GM12878 (cell line): ENCODE data around the gene RAD17. TPM values are rescaled to one million over a fixed set of nuclear protein-coding genes. Genes with fewer than 3 reads are reported as not detected.

Experiments used
- CHD2 ChIP-seq: IDR thresholded peaks from 2 replicates; pipeline ENCODE4 v1.6.1; 2011; ENCODE audit warnings: low read depth, low read length, improper control_type of control experiment, borderline replicate concordance
- CREB1 ChIP-seq: IDR thresholded peaks from 2 replicates; pipeline ENCODE4 v1.6.1; 2012; ENCODE audit warnings: low read depth, mild to moderate bottlenecking, inconsistent platforms
- CREM ChIP-seq: IDR thresholded peaks from 2 replicates; pipeline ENCODE4 v1.6.1; 2014; ENCODE audit warnings: antibody characterized with exemption, low read depth
- IRF4 ChIP-seq: IDR thresholded peaks from 2 replicates; pipeline ENCODE4 v1.6.1; 2011; ENCODE audit warnings: low read depth, low read length
- KDM1A ChIP-seq: fragments of 200-600 bp; sonication (generic); IDR thresholded peaks from 2 replicates; pipeline ENCODE4 v1.6.1; 2016; ENCODE audit warnings: borderline replicate concordance
- MTA2 ChIP-seq: fragments of 450-650 bp; IDR thresholded peaks from 2 replicates; pipeline ENCODE4 v1.6.1; 2016; ENCODE audit warnings: low read depth, mild to moderate bottlenecking, moderate library complexity
- NBN ChIP-seq: fragments of 450-650 bp; IDR thresholded peaks from 2 replicates; pipeline ENCODE4 v1.6.1; 2016
- NFIC ChIP-seq: IDR thresholded peaks from 2 replicates; pipeline ENCODE4 v1.6.1; 2012; ENCODE audit warnings: low read depth, mild to moderate bottlenecking, inconsistent platforms, low read length, moderate library complexity
- NR2C2 ChIP-seq: IDR thresholded peaks from 2 replicates; pipeline ENCODE4 v1.6.1; 2011; ENCODE audit warnings: borderline replicate concordance, low read depth; ENCODE audit not compliant: control insufficient read depth, insufficient read length
- NR2F1 ChIP-seq: fragments of 450-650 bp; conservative IDR thresholded peaks from 2 replicates; pipeline ENCODE4 v1.6.1; 2017; ENCODE audit warnings: mild to moderate bottlenecking
- POU2F2 ChIP-seq: IDR thresholded peaks from 3 replicates; pipeline ENCODE4 v1.6.1; 2011; ENCODE audit warnings: low read depth, mild to moderate bottlenecking, low read length, borderline replicate concordance
- SIN3A ChIP-seq: IDR thresholded peaks from 2 replicates; pipeline ENCODE4 v1.6.1; 2012; ENCODE audit warnings: low read depth, low read length, improper control_type of control experiment
- SIX5 ChIP-seq: IDR thresholded peaks from 2 replicates; pipeline ENCODE4 v1.6.1; 2011; ENCODE audit warnings: mild to moderate bottlenecking, low read depth, low read length, moderate library complexity; ENCODE audit not compliant: severe bottlenecking
- SP1 ChIP-seq: IDR thresholded peaks from one replicate; pipeline ENCODE4 v1.6.1; 2011; ENCODE audit warnings: low read depth, low read length
- SREBF2 ChIP-seq: IDR thresholded peaks from 2 replicates; pipeline ENCODE4 v1.6.1; 2012; ENCODE audit warnings: mild to moderate bottlenecking, low read length
- SUZ12 ChIP-seq: fragments of 200-600 bp; sonication (generic); IDR thresholded peaks from one replicate; pipeline ENCODE4 v1.6.1; 2018; ENCODE audit warnings: antibody characterized with exemption, mild to moderate bottlenecking; ENCODE audit not compliant: unreplicated experiment
- TARDBP ChIP-seq: IDR thresholded peaks from 2 replicates; pipeline ENCODE4 v1.6.1; 2016; ENCODE audit warnings: borderline replicate concordance
- TBL1XR1 ChIP-seq: IDR thresholded peaks from 2 replicates; pipeline ENCODE4 v1.6.1; 2012; ENCODE audit warnings: low read depth, low read length, improper control_type of control experiment
- ZNF207 ChIP-seq: fragments of 450-650 bp; IDR thresholded peaks from 2 replicates; pipeline ENCODE4 v1.6.1; 2014; ENCODE audit warnings: antibody characterized with exemption, mild to moderate bottlenecking, borderline replicate concordance
- ZSCAN29 ChIP-seq: fragments of 450-650 bp; IDR thresholded peaks from 2 replicates; pipeline ENCODE4 v1.6.1; 2017; ENCODE audit warnings: mild to moderate bottlenecking, moderate library complexity
- polyA plus RNA-seq, 11 experiments: library from polyadenylated mRNA; depleted of rRNA in 4 of 11; unstranded in 6 of 11; stranded (reverse) in 5 of 11; fragments of >200 nt; fragmentation: Nextera tagmentation in 4 of 11; fragmentation: Illumina TruSeq in 1 of 11; extraction: Ambion mirVana in 4 of 11; extraction: Trizol in 1 of 11; gene quantifications; 1 replicate in 1 of 11; 2 replicates in 10 of 11; pipeline versions ENCODE4 v1.2.1 to v1.2.3, GENCODE V29; 2011 to 2016; ENCODE audit warnings: inconsistent platforms in 2 of 11, missing spikeins in 2 of 11, low read depth in 1 of 11
- total RNA-seq, 4 experiments: library from RNA; depleted of rRNA in 3 of 4; stranded (reverse); fragments of >200 nt in 3 of 4; fragmentation: Illumina TruSeq in 1 of 4; extraction: Trizol in 1 of 4; gene quantifications; 2 replicates each; pipeline versions ENCODE4 v1.2.1 to v1.2.3, GENCODE V29; 2013 to 2021
- TF ChIP-seq, protein P1 (sequence below): IDR thresholded peaks from 2 replicates; pipeline ENCODE4 v1.6.1; 2012; ENCODE audit warnings: low read depth, low read length, improper control_type of control experiment
- TF ChIP-seq, protein P2 (sequence below): fragments of 150-350 bp; IDR thresholded peaks from 2 replicates; pipeline ENCODE4 v1.6.1; 2016; ENCODE audit warnings: low read depth, low read length
- TF ChIP-seq, protein P3 (sequence below): fragments of 450-650 bp; IDR thresholded peaks from 2 replicates; pipeline ENCODE4 v1.6.1; 2017; ENCODE audit warnings: borderline replicate concordance

Gene RAD17
- total and polyA plus RNA-seq, 10 of the 15 experiments (the other 5 are each of a cell fraction or from before 2014, with no cell fraction given), result 23.9 to 55.4 (median 44.5) TPM

DNA sequence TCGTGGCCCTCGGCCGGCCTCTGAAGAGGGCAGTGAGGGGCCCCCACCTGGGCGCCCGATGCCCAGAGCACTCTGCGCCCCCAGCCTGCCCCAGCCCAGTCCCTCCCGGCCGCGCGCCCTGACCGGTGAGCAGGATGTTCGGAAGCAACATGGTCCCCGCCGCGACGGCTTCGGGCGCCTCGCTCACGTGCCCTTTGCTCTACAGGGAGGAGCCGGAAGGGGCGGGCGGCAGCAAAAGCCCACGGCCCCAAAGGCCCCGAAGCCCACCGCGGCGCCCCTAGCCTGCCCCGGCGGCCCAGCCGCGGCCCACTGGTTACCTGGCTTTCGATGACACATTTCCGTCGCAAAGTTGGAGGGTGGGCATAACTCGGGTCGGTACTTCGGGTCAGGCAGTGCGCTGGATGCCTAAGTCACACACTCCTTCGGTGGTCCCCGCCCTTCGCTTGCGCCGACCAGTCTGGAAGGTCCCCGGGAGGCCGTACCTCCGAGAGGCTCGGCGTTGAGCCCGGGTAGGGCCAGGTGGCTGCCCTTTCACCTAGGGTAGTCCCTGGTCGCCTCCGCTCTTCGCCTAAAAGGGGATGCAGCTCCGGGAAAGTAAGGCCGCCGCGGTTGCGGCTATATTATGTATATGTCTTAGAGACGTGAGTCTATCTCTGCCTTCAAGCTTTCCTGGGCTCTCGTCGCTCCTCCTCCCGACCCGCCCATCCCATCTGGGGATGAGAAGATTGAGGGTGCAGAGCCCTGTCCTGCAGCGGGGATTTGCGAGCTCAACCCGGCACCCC, at the start of gene RAD17, which contains the start of the genes AK6 and TAF9 (continued):
- no peak for TF ChIP-seq IRF4
- TF ChIP-seq CREB1, result peak; percentile 84
- no peak; the same call in 1 of the 2 replicates for TF ChIP-seq NFIC
- TF ChIP-seq SIX5, result peak; percentile 42
- peak; percentile 87; the same call in 2 of the 3 replicates for TF ChIP-seq POU2F2
- peak; percentile 88 for TF ChIP-seq NR2F1
- TF ChIP-seq CHD2, result peak; percentile 66; the same call in 1 of the 2 replicates
- no peak for TF ChIP-seq ZSCAN29
- TF ChIP-seq SUZ12, result no peak
- peak; percentile 99 for TF ChIP-seq ZNF207
- peak; percentile 39; the same call in 1 of the 2 replicates for TF ChIP-seq TBL1XR1
- no peak; the same call in 1 of the 2 replicates for TF ChIP-seq SIN3A
- TF ChIP-seq, protein P1, sequence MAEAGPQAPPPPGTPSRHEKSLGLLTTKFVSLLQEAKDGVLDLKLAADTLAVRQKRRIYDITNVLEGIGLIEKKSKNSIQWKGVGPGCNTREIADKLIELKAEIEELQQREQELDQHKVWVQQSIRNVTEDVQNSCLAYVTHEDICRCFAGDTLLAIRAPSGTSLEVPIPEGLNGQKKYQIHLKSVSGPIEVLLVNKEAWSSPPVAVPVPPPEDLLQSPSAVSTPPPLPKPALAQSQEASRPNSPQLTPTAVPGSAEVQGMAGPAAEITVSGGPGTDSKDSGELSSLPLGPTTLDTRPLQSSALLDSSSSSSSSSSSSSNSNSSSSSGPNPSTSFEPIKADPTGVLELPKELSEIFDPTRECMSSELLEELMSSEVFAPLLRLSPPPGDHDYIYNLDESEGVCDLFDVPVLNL, result 0 out of 2 replicates have a peak, but pooled peaks have one; percentile 11
- TF ChIP-seq NBN, result peak; percentile 61
- peak; percentile 68 for TF ChIP-seq SP1
- no peak for TF ChIP-seq KDM1A
- TF ChIP-seq, protein P2, sequence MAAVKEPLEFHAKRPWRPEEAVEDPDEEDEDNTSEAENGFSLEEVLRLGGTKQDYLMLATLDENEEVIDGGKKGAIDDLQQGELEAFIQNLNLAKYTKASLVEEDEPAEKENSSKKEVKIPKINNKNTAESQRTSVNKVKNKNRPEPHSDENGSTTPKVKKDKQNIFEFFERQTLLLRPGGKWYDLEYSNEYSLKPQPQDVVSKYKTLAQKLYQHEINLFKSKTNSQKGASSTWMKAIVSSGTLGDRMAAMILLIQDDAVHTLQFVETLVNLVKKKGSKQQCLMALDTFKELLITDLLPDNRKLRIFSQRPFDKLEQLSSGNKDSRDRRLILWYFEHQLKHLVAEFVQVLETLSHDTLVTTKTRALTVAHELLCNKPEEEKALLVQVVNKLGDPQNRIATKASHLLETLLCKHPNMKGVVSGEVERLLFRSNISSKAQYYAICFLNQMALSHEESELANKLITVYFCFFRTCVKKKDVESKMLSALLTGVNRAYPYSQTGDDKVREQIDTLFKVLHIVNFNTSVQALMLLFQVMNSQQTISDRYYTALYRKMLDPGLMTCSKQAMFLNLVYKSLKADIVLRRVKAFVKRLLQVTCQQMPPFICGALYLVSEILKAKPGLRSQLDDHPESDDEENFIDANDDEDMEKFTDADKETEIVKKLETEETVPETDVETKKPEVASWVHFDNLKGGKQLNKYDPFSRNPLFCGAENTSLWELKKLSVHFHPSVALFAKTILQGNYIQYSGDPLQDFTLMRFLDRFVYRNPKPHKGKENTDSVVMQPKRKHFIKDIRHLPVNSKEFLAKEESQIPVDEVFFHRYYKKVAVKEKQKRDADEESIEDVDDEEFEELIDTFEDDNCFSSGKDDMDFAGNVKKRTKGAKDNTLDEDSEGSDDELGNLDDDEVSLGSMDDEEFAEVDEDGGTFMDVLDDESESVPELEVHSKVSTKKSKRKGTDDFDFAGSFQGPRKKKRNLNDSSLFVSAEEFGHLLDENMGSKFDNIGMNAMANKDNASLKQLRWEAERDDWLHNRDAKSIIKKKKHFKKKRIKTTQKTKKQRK, result no peak
- TF ChIP-seq, protein P3, sequence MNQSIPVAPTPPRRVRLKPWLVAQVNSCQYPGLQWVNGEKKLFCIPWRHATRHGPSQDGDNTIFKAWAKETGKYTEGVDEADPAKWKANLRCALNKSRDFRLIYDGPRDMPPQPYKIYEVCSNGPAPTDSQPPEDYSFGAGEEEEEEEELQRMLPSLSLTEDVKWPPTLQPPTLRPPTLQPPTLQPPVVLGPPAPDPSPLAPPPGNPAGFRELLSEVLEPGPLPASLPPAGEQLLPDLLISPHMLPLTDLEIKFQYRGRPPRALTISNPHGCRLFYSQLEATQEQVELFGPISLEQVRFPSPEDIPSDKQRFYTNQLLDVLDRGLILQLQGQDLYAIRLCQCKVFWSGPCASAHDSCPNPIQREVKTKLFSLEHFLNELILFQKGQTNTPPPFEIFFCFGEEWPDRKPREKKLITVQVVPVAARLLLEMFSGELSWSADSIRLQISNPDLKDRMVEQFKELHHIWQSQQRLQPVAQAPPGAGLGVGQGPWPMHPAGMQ, result peak; percentile 96
- no peak for TF ChIP-seq SREBF2
- no peak for TF ChIP-seq MTA2
- no peak for TF ChIP-seq NR2C2
- TF ChIP-seq CREM, result peak; percentile 84
- TF ChIP-seq TARDBP, result 0 out of 2 replicates have a peak, but pooled peaks have one; percentile 24
